ENCODE measurements around the gene BACH1.

Gene BACH1

DNA sequence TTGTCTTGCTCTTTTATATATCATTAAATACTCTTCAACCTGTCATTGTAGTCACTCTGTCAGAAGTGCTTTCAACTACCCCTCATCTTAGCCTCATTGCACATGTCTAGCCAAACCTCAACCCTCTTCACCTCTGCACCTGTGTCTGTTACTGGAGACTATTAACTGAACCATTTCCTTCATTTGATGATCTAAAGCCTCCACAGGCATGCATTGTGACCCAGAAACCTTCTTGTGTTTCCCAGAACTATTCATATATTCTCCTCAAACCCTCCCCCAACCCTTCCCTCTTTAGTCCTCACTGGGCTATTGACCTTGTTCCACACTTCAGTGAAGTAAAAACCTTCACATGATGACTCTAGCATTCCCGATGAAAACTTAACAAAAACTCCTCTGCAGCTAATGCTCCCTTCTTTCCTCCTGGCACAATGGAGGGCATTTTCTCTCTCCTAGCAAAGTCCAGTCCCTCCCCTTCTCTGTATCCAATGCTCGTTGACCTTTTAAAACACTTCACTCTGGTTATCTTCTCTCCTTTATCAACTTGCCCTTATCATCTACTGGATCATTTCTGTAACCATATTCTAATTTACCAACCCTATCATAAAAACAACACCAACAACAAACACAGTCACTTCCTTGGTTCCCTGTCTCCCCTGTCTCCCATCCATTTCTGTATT, 86.1 kb downstream of the BACH1 start:
- DNase-seq = no peak

DNA sequence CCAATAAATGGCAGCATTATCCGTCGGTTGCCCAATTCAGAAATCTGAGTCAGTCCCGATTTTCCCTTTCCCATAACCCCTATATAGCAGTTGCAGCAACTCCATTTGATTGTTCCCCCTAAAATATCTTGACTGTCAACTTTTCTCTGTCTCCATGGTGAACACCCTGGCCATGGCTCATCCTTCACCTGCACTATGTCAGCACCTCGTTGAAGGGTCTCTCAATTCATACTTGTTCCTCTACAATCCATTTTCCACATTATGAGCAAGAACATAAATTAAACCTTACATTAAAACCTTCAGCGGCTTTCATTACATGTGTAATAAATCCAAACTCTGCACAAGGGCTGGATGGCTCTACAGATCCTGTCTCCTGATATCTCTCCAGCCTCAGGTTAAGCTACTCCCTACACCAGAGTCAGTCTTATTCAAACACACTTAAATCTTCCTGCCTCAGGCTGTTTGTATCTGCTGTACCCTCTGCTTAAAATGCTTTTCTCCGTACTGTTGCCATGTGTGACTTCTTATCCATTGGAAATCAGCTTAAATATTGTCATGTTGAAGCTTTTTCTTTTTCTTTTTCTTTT, 87.3 kb downstream of the BACH1 start:
- DNase-seq = no peak

DNA sequence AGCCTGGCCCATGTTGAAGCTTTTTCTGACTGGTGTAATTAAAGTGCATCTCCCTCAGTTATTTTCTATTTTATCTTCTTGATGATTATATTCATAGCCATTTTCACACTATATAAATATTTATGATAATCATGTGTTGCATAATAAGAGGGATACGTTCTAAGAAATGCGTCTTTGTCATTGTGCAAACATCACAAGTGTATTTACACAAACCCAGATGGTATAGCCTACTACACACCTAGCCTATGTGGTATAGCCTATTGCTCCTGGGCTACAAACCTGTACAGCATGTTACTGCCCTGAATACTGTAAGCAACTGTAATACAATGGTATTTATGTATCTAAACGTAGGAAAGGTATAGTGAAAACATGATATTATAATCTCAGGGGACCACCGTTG, 88.1 kb downstream of the BACH1 start:
- no peak for DNase-seq

DNA sequence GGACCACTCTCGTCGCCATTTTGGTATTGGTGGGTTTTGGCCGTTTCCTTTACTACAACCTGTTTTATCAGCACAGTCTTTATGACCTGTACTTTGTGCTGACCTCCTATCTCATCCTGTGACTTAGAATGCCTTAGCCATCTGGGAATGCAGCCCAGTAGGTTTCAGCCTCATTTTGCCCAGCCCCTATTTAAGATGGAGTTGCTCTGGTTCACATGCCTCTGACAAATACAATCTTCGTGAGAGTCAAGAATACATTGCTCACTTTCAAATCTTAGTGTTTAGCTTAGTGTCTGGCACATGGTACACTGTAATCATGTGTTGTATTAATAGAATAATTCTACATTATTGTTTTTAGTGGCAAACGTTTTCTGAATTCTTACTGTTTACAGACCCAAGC, 88.9 kb downstream of the BACH1 start:
- no peak for DNase-seq

DNA sequence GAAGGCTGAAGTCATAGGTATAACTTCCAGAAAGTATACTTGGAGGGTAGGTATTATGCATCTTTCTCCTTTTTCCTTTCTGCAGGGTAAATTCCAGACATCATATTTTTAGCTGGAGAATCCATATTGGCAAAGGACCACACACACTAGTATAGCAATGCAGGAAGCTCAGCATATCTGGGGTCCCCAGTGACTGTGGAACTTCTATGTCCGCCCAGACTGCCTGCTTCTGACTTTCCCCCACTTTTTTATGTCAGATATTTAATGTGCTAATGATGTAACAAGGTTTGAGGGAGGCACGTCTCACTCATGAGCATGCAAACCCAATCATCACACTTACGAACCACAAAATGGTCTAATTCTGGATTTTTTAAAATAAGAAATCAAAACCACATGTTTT, 90.4 kb downstream of the BACH1 start:
- no peak for DNase-seq

DNA sequence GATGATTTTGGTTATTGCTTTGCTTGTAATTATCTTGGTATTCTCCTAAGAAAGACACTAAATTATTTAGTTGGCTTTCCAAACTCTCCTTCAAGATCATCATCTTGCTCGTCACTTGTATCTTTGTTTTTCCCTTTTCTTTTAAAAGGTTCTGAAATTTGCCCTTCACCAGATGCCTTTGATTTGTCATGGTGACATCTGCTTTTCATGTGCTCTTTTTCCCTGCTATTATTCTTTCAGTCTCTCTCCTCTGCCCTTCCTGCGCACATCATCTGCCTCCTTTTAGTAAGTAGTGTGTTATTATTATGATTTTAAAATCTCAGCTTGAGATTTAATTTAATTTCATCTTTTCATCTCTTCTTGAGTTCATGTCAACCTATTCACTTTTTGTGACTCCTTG, 92.1 kb downstream of the BACH1 start:
- no peak for DNase-seq

DNA sequence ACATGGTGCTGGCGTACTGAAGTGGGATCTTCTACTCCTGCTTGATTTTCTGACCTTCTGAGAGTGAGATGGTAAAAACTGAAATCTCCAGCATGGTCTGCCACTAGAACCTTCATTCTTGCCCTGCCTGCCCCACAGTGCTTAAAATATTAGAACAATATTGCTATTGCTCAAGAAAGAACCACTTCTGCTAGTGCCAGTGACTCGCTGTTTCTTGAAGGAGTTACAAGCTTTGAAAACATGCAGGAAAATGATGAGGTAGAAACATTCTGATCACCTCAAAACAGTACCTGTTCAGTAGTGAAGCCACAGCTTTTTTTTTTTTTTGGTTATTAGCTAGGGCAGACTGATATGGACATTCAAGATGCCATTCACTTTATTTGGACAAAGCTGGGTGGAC, 95.3 kb downstream of the BACH1 start:
- no peak for DNase-seq

Measured in activated CD4-positive, alpha-beta T cell treated with anti-CD3 and anti-CD28 coated beads, Interleukin-2, amount 50 U/mL, for 1 hour (primary cell).